Activated CD8-positive, alpha-beta T cell treated with anti-CD3 and anti-CD28 coated beads, Interleukin-2, amount 10 ng/mL, durations not matched to agents 7 days and 5 days (primary cell): ENCODE measurements around the gene TMEM108. TPM values are rescaled to one million over a fixed set of nuclear protein-coding genes. Genes with fewer than 3 reads are reported as not detected.
A peak's percentile ranks its signal among the peaks of the same experiment; 100 is the strongest.

Source experiments
- ATAC-seq: fragments of 150-1000 bp; cut with Tn5 transposase; one replicate; pipeline ENCODE4 v1.10.0; 2021; ENCODE audit warnings: moderate library complexity
- CTCF ChIA-PET: fragments of 350-600 bp; sonication (Branson Sonifier 250); formaldehyde crosslinking; loops from one replicate; lab custom pipeline; 2021; ENCODE audit warnings: antibody characterized with exemption; lab: Charles Lee
- POLR2A ChIA-PET: fragments of 350-600 bp; sonication (Branson Sonifier 250); formaldehyde crosslinking; loops from one replicate; lab custom pipeline; 2021; ENCODE audit warnings: antibody characterized with exemption; lab: Charles Lee
- DNase-seq: peaks from one replicate; pipeline ENCODE4 v3.0.0-alpha.2; 2020
- H3K27ac Mint-ChIP-seq: one replicate; pipeline ENCODE4 v1.8.0; 2021; ENCODE audit warnings: mild to moderate bottlenecking, mixed read lengths
- H3K27me3 Mint-ChIP-seq: one replicate; pipeline ENCODE4 v1.8.0; 2021; ENCODE audit warnings: low read depth, mixed read lengths
- H3K36me3 Mint-ChIP-seq: one replicate; pipeline ENCODE4 v1.8.0; 2021; ENCODE audit warnings: low read depth, mixed read lengths
- H3K4me1 Mint-ChIP-seq: one replicate; pipeline ENCODE4 v1.8.0; 2021; ENCODE audit warnings: low read depth, mixed read lengths
- H3K4me3 Mint-ChIP-seq: one replicate; pipeline ENCODE4 v1.8.0; 2021; ENCODE audit warnings: mild to moderate bottlenecking, mixed read lengths
- H3K9me3 Mint-ChIP-seq: one replicate; pipeline ENCODE4 v1.8.0; 2022; ENCODE audit warnings: mixed read lengths; ENCODE audit not compliant: insufficient read depth
- total RNA-seq, 2 experiments: library from RNA; stranded (reverse); gene quantifications; one replicate each; pipeline ENCODE4 v1.2.3, GENCODE V29; 2021

The TMEM108 gene
- total RNA-seq, 2 experiments from 2014 or later, result not detected

GRCh38 chr3:133187870-133188379 lies 149.7 kb downstream of the TMEM108 start:
- Mint-ChIP-seq H3K27ac (no peak overlapping the region), H3K4me1 (no peaks in the 10 kb centered on the region), H3K4me3 (no peak overlapping the region), H3K27me3 (peaks cover 14% of the 10 kb centered on the region), H3K36me3 (no peaks in the 10 kb centered on the region), H3K9me3 (no peaks in the 10 kb centered on the region)
- ChIA-PET POLR2A (no interaction called here), CTCF (no interaction called here)
- ATAC-seq (no peak), DNase-seq (no peak)

- Mint-ChIP-seq H3K27ac (no peak overlapping the region), H3K36me3 (no peaks in the 10 kb centered on the region), H3K4me1 (no peaks in the 10 kb centered on the region), H3K9me3 (no peaks in the 10 kb centered on the region), H3K27me3 (peaks cover 13% of the 10 kb centered on the region), H3K4me3 (no peak overlapping the region)
- no peak for ATAC-seq
- CTCF ChIA-PET, result no interaction called here
- POLR2A ChIA-PET, result no interaction called here
- no peak for DNase-seq
These were observed 150.8 kb downstream of the TMEM108 start for GRCh38 chr3:133188996-133189395.

GRCh38 chr3:133189893-133190292 lies 151.7 kb downstream of the TMEM108 start:
- no peak overlapping the region for H3K4me3 Mint-ChIP-seq
- no peak overlapping the region for H3K27ac Mint-ChIP-seq
- H3K4me1 Mint-ChIP-seq, result no peaks in the 10 kb centered on the region
- CTCF ChIA-PET, result no interaction called here
- POLR2A ChIA-PET, result no interaction called here
- DNase-seq (no peak), ATAC-seq (no peak)
- no peaks in the 10 kb centered on the region for H3K36me3 Mint-ChIP-seq
- no peaks in the 10 kb centered on the region for H3K9me3 Mint-ChIP-seq
- H3K27me3 Mint-ChIP-seq, result peaks cover 13% of the 10 kb centered on the region

- ATAC-seq (no peak), DNase-seq (no peak)
- Mint-ChIP-seq H3K27ac (no peak overlapping the region), H3K9me3 (no peaks in the 10 kb centered on the region), H3K36me3 (no peaks in the 10 kb centered on the region), H3K4me1 (no peaks in the 10 kb centered on the region), H3K27me3 (peaks cover 17% of the 10 kb centered on the region), H3K4me3 (no peak overlapping the region)
- CTCF ChIA-PET, result no interaction called here
- POLR2A ChIA-PET, result no interaction called here
These were observed 153.6 kb downstream of the TMEM108 start for GRCh38 chr3:133191818-133192217.

GRCh38 chr3:133192363-133192945 lies 154.3 kb downstream of the TMEM108 start:
- no peak overlapping the region for H3K27ac Mint-ChIP-seq
- POLR2A ChIA-PET, result no interaction called here
- ATAC-seq, result no peak
- no peak for DNase-seq
- H3K9me3 Mint-ChIP-seq, result no peaks in the 10 kb centered on the region
- H3K27me3 Mint-ChIP-seq, result peaks cover 17% of the 10 kb centered on the region
- H3K4me1 Mint-ChIP-seq, result no peaks in the 10 kb centered on the region
- CTCF ChIA-PET, result no interaction called here
- H3K4me3 Mint-ChIP-seq, result no peak overlapping the region
- no peaks in the 10 kb centered on the region for H3K36me3 Mint-ChIP-seq

- no peaks in the 10 kb centered on the region for H3K4me1 Mint-ChIP-seq
- H3K9me3 Mint-ChIP-seq, result no peaks in the 10 kb centered on the region
- no peaks in the 10 kb centered on the region for H3K36me3 Mint-ChIP-seq
- H3K4me3 Mint-ChIP-seq, result no peak overlapping the region
- no peak overlapping the region for H3K27ac Mint-ChIP-seq
- H3K27me3 Mint-ChIP-seq, result peaks cover 17% of the 10 kb centered on the region
- ChIA-PET POLR2A (no interaction called here), CTCF (no interaction called here)
- no peak for DNase-seq
- no peak for ATAC-seq
These were observed 154.8 kb downstream of the TMEM108 start for GRCh38 chr3:133192967-133193366.

GRCh38 chr3:133196527-133196926 lies 158.3 kb downstream of the TMEM108 start:
- Mint-ChIP-seq H3K9me3 (no peaks in the 10 kb centered on the region), H3K27ac (no peak overlapping the region), H3K27me3 (peaks cover 19% of the 10 kb centered on the region), H3K36me3 (no peaks in the 10 kb centered on the region), H3K4me1 (no peaks in the 10 kb centered on the region), H3K4me3 (no peak overlapping the region)
- no peak for ATAC-seq
- POLR2A ChIA-PET, result interaction anchor here (0.7 kb wide), 1 partner anchor 460 kb away, joined by 3 read pairs; no protein-coding TSS in a partner anchor
- CTCF ChIA-PET, result no interaction called here
- no peak for DNase-seq

GRCh38 chr3:133197619-133198018 lies 159.4 kb downstream of the TMEM108 start:
- CTCF ChIA-PET, result no interaction called here
- no peaks in the 10 kb centered on the region for H3K9me3 Mint-ChIP-seq
- no peak overlapping the region for H3K27ac Mint-ChIP-seq
- no peaks in the 10 kb centered on the region for H3K36me3 Mint-ChIP-seq
- POLR2A ChIA-PET, result no interaction called here
- no peaks in the 10 kb centered on the region for H3K4me1 Mint-ChIP-seq
- no peak for ATAC-seq
- DNase-seq, result no peak
- H3K27me3 Mint-ChIP-seq, result peaks cover 14% of the 10 kb centered on the region
- no peak overlapping the region for H3K4me3 Mint-ChIP-seq

- DNase-seq (no peak), ATAC-seq (no peak)
- CTCF ChIA-PET, result no interaction called here
- H3K9me3 Mint-ChIP-seq, result no peaks in the 10 kb centered on the region
- POLR2A ChIA-PET, result no interaction called here
- peaks cover 23% of the 10 kb centered on the region for H3K27me3 Mint-ChIP-seq
- no peak overlapping the region for H3K4me3 Mint-ChIP-seq
- H3K27ac Mint-ChIP-seq, result no peak overlapping the region
- no peaks in the 10 kb centered on the region for H3K36me3 Mint-ChIP-seq
- H3K4me1 Mint-ChIP-seq, result peaks cover 26% of the 10 kb centered on the region
These were observed 168.7 kb downstream of the TMEM108 start for GRCh38 chr3:133206921-133207320.

GRCh38 chr3:133208184-133208583 lies 170.0 kb downstream of the TMEM108 start:
- POLR2A ChIA-PET, result no interaction called here
- ATAC-seq (no peak), DNase-seq (no peak)
- H3K9me3 Mint-ChIP-seq, result no peaks in the 10 kb centered on the region
- H3K4me1 Mint-ChIP-seq, result peaks cover 28% of the 10 kb centered on the region
- peaks cover 19% of the 10 kb centered on the region for H3K27me3 Mint-ChIP-seq
- no peaks in the 10 kb centered on the region for H3K36me3 Mint-ChIP-seq
- CTCF ChIA-PET, result interaction anchor here (0.9 to 1.7 kb wide), 3 partner anchors 13 to 477 kb away, joined by 3 to 4 read pairs (median 3); no protein-coding TSS in a partner anchor
- no peak overlapping the region for H3K4me3 Mint-ChIP-seq
- no peak overlapping the region for H3K27ac Mint-ChIP-seq

- Mint-ChIP-seq H3K4me1 (peaks cover 28% of the 10 kb centered on the region), H3K9me3 (no peaks in the 10 kb centered on the region), H3K36me3 (no peaks in the 10 kb centered on the region), H3K27me3 (peaks cover 5% of the 10 kb centered on the region), H3K27ac (no peak overlapping the region), H3K4me3 (no peak overlapping the region)
- ATAC-seq (peak; percentile 55), DNase-seq (no peak)
- ChIA-PET POLR2A (no interaction called here), CTCF (interaction anchor here (1.0 kb wide), 1 partner anchor 483 kb away, joined by 3 read pairs; no protein-coding TSS in a partner anchor)
These were observed 171.8 kb downstream of the TMEM108 start for GRCh38 chr3:133209871-133210550.

- CTCF ChIA-PET, result interaction anchor here (1.0 kb wide), 1 partner anchor 484 kb away, joined by 3 read pairs; no protein-coding TSS in a partner anchor
- Mint-ChIP-seq H3K27ac (no peak overlapping the region), H3K4me3 (no peak overlapping the region), H3K27me3 (peaks cover 2% of the 10 kb centered on the region), H3K4me1 (peaks cover 28% of the 10 kb centered on the region), H3K36me3 (no peaks in the 10 kb centered on the region), H3K9me3 (no peaks in the 10 kb centered on the region)
- ATAC-seq (no peak), DNase-seq (no peak)
- POLR2A ChIA-PET, result no interaction called here
These were observed 172.5 kb downstream of the TMEM108 start for GRCh38 chr3:133210656-133211055.
